HG02623 (cell line): ENCODE data around the gene PCP2.
"Not testable (repeated sequence)": the region's sequence is repeated elsewhere in the genome, so short reads cannot be mapped to it uniquely, and the experiment has no call there.

Source experiments
- ATAC-seq: cut with Tn5 transposase; IDR thresholded peaks from one replicate; pipeline ENCODE4 v1.9.1; 2021; ENCODE audit warnings: moderate library complexity; ENCODE audit not compliant: unreplicated experiment

Gene PCP2

GRCh38 chr19:7662657-7663056 is 29.1 kb upstream of the PCP2 start:
- ATAC-seq, result no peak

- no peak for ATAC-seq
Observed at GRCh38 chr19:7661744-7662538, 28.4 kb upstream of the PCP2 start.

- no peak for ATAC-seq
Observed at GRCh38 chr19:7658219-7658686, 24.7 kb upstream of the PCP2 start.

GRCh38 chr19:7657131-7657751 is 23.7 kb upstream of the PCP2 start:
- no peak for ATAC-seq

- no peak for ATAC-seq
Observed at GRCh38 chr19:7655581-7655980, 22.1 kb upstream of the PCP2 start.

- no peak for ATAC-seq
Observed at GRCh38 chr19:7654401-7654800, 20.9 kb upstream of the PCP2 start.

- ATAC-seq, result no peak
Observed at GRCh38 chr19:7652061-7652641, 18.6 kb upstream of the PCP2 start.

- ATAC-seq, result no peak
Observed at GRCh38 chr19:7650148-7650547, 16.6 kb upstream of the PCP2 start.

GRCh38 chr19:7648265-7649014 is 14.9 kb upstream of the PCP2 start:
- no peak for ATAC-seq

GRCh38 chr19:7647156-7647555 is 13.6 kb upstream of the PCP2 start:
- ATAC-seq, result no peak

GRCh38 chr19:7646426-7646700 is 12.8 kb upstream of the PCP2 start:
- ATAC-seq, result no peak

GRCh38 chr19:7645656-7646425 is 12.3 kb upstream of the PCP2 start:
- no peak for ATAC-seq

- no peak for ATAC-seq
Observed at GRCh38 chr19:7645163-7645562, 11.6 kb upstream of the PCP2 start.

- ATAC-seq, result no peak
Observed at GRCh38 chr19:7644550-7644877, 11.0 kb upstream of the PCP2 start.

- not testable (repeated sequence) for ATAC-seq
Observed at GRCh38 chr19:7643629-7644549, 10.4 kb upstream of the PCP2 start.

- ATAC-seq, result no peak
Observed at GRCh38 chr19:7643031-7643415, 9.5 kb upstream of the PCP2 start.

GRCh38 chr19:7642295-7643030 is 8.9 kb upstream of the PCP2 start:
- no peak for ATAC-seq

- no peak for ATAC-seq
Observed at GRCh38 chr19:7641290-7642276, 8.1 kb upstream of the PCP2 start.
